PC-9 (cell line): ENCODE results near the gene TPCN2. TPM values are rescaled to one million over a fixed set of nuclear protein-coding genes. Genes with fewer than 3 reads are reported as not detected.

Source experiments
- BruUV-seq: library from RNA; stranded (reverse); fragments of 400-500 nt; replicated peaks from 2 replicates; lab custom pipeline; 2021; lab: Mats Ljungman, UMichigan
- CTCF ChIA-PET: fragments of 300-600 bp; sonication (Branson Sonifier 250); formaldehyde crosslinking; loops from one replicate; lab custom pipeline; 2022; ENCODE audit warnings: antibody characterized with exemption; lab: Charles Lee
- POLR2A ChIA-PET: fragments of 300-600 bp; sonication (Branson Sonifier 250); formaldehyde crosslinking; loops from one replicate; lab custom pipeline; 2022; ENCODE audit warnings: antibody characterized with exemption; ENCODE audit not compliant: unreplicated experiment; lab: Charles Lee
- DNase-seq, 2 experiments: peaks; one replicate each; pipeline versions ENCODE4 v3.0.0 to v3.0.0-alpha.2; 2015 to 2022; ENCODE audit warnings: mixed read lengths in 1 of 2
- H2AFZ ChIP-seq: fragments of 200-600 bp; sonication (generic); 2 replicates; pipeline ENCODE4 v1.8.1; 2017; ENCODE audit warnings: antibody characterized with exemption
- H3F3A ChIP-seq: fragments of 200-600 bp; sonication (generic); 2 replicates; pipeline ENCODE4 v1.8.1; 2017; ENCODE audit warnings: antibody characterized with exemption, mild to moderate bottlenecking, low read depth; ENCODE audit not compliant: insufficient read depth
- H3K27ac ChIP-seq: fragments of 200-600 bp; sonication (generic); 2 replicates; pipeline ENCODE4 v1.6.1; 2016; ENCODE audit warnings: mixed run types
- H3K27me3 ChIP-seq: fragments of 200-600 bp; sonication (generic); 2 replicates; pipeline ENCODE4 v1.6.1; 2016; ENCODE audit warnings: low read depth, mixed run types; ENCODE audit not compliant: insufficient read depth
- H3K36me3 ChIP-seq: fragments of 200-600 bp; sonication (generic); 2 replicates; pipeline ENCODE4 v1.6.1; 2016; ENCODE audit warnings: low read depth, mixed run types
- H3K4me1 ChIP-seq: fragments of 200-600 bp; sonication (generic); replicated peaks from 2 replicates; pipeline ENCODE4 v1.6.1; 2016; ENCODE audit warnings: mixed run types; ENCODE audit not compliant: insufficient read depth
- H3K4me2 ChIP-seq: fragments of 200-600 bp; sonication (generic); 2 replicates; pipeline ENCODE4 v1.6.1; 2017; ENCODE audit warnings: mixed run types
- H3K4me3 ChIP-seq: fragments of 200-600 bp; sonication (generic); 2 replicates; pipeline ENCODE4 v1.6.1; 2016; ENCODE audit warnings: mixed run types
- H3K79me2 ChIP-seq: fragments of 200-600 bp; sonication (generic); 2 replicates; pipeline ENCODE4 v1.6.1; 2017; ENCODE audit warnings: low read depth, mixed run types
- H3K9me2 ChIP-seq: fragments of 200-600 bp; sonication (generic); 2 replicates; pipeline ENCODE4 v1.8.1; 2017; ENCODE audit warnings: mild to moderate bottlenecking; ENCODE audit not compliant: insufficient read depth
- H3K9me3 ChIP-seq: fragments of 200-600 bp; sonication (generic); 2 replicates; pipeline ENCODE4 v1.8.1; 2016; ENCODE audit warnings: low read depth; ENCODE audit not compliant: insufficient read depth
- H4K20me1 ChIP-seq: fragments of 200-600 bp; sonication (generic); 2 replicates; pipeline ENCODE4 v1.8.1; 2017; ENCODE audit not compliant: insufficient read depth
- EZH2 ChIP-seq: fragments of 200-600 bp; sonication (generic); IDR thresholded peaks from 2 replicates; pipeline ENCODE4 v1.8.0; 2017; ENCODE audit warnings: antibody characterized with exemption, low read depth
- intact Hi-C: fragments of 100-400 bp; cut with micrococcal nuclease; formaldehyde crosslinking; loops from one replicate; pipeline ENCODE4 v1.10.0; 2022; ENCODE audit not compliant: unreplicated experiment
- total RNA-seq: library from RNA; stranded (reverse); gene quantifications from 2 replicates; pipeline ENCODE4 v1.2.3, GENCODE V29; 2021
- TF ChIP-seq, protein P1 (sequence below): fragments of 200-600 bp; sonication (generic); conservative IDR thresholded peaks from 2 replicates; pipeline ENCODE4 v1.6.1; 2017; ENCODE audit warnings: mixed run types, antibody characterized with exemption, mild to moderate bottlenecking, moderate library complexity

Gene TPCN2
- total RNA-seq, 1 experiment from 2014 or later, result 24.8 TPM

DNA sequence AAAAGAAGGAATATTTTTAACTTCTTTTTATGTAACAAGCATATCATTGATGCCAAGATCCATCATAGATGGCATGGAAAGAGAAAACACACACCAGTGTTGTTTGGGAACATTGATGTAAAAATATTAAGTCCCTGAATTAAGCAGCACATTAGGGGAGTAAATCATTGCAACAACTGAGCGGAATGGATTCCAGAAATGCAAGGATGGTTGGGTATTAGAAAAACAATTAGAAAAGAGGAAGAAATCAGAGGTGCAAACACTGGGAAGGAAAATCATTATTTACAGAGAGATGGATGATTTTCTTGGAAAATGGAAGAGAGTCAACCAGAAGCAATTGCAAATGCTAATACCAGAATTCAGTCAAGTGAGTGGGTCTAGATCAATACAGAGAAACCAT is 115.1 kb downstream of the TPCN2 start:
- Histone ChIP-seq H3K27ac (no peak overlapping the region), H3K4me1 (peaks cover 30% of the 10 kb centered on the region), H3F3A (peaks cover 17% of the 10 kb centered on the region; the same call in 1 of the 2 replicates), H3K9me3 (no peaks in the 10 kb centered on the region), H3K36me3 (no peaks in the 10 kb centered on the region), H4K20me1 (no peaks in the 10 kb centered on the region), H2AFZ (no peak overlapping the region), H3K27me3 (no peaks in the 10 kb centered on the region), H3K4me3 (no peak overlapping the region), H3K9me2 (no peaks in the 10 kb centered on the region), H3K4me2 (no peak overlapping the region), H3K79me2 (no peaks in the 10 kb centered on the region)
- POLR2A ChIA-PET, result no interaction called here
- BruUV-seq, result no TSS peak
- CTCF ChIA-PET, result no interaction called here
- intact Hi-C loops, result no loop called here
- no peak for DNase-seq
- no peak for TF ChIP-seq EZH2
- TF ChIP-seq, protein P1, sequence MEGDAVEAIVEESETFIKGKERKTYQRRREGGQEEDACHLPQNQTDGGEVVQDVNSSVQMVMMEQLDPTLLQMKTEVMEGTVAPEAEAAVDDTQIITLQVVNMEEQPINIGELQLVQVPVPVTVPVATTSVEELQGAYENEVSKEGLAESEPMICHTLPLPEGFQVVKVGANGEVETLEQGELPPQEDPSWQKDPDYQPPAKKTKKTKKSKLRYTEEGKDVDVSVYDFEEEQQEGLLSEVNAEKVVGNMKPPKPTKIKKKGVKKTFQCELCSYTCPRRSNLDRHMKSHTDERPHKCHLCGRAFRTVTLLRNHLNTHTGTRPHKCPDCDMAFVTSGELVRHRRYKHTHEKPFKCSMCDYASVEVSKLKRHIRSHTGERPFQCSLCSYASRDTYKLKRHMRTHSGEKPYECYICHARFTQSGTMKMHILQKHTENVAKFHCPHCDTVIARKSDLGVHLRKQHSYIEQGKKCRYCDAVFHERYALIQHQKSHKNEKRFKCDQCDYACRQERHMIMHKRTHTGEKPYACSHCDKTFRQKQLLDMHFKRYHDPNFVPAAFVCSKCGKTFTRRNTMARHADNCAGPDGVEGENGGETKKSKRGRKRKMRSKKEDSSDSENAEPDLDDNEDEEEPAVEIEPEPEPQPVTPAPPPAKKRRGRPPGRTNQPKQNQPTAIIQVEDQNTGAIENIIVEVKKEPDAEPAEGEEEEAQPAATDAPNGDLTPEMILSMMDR, result no peak

DNA sequence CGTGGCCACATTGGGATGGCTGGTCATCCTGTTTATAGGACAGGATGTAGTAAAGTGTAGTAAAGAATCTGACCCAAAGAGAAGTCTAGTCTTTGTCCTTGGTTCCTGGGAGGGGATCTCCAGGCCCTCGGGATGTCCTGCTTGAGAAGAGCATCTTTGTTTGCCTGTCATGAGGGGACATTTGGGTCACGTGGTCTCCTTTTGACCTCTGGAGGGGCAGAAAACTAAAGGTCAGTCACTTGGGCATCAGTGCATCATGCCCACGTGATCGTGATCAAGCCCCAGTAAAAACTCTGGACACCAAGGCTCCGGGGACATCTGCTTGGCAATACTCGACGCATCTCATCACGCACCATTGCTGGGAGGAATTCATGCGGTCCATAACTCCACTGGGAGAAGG is 116.1 kb downstream of the TPCN2 start:
- Histone ChIP-seq H3K27ac (no peak overlapping the region), H3K27me3 (no peaks in the 10 kb centered on the region), H2AFZ (no peak overlapping the region), H4K20me1 (no peaks in the 10 kb centered on the region), H3K4me3 (no peak overlapping the region), H3K4me1 (peaks cover 37% of the 10 kb centered on the region), H3K79me2 (no peaks in the 10 kb centered on the region), H3K36me3 (no peaks in the 10 kb centered on the region), H3F3A (peaks cover 17% of the 10 kb centered on the region; the same call in 1 of the 2 replicates), H3K4me2 (no peak overlapping the region), H3K9me3 (no peaks in the 10 kb centered on the region), H3K9me2 (no peaks in the 10 kb centered on the region)
- TF ChIP-seq, protein P1, result no peak
- TF ChIP-seq EZH2, result no peak
- intact Hi-C loops, result no loop called here
- ChIA-PET POLR2A (no interaction called here), CTCF (no interaction called here)
- BruUV-seq, result no TSS peak
- no peak for DNase-seq

DNA sequence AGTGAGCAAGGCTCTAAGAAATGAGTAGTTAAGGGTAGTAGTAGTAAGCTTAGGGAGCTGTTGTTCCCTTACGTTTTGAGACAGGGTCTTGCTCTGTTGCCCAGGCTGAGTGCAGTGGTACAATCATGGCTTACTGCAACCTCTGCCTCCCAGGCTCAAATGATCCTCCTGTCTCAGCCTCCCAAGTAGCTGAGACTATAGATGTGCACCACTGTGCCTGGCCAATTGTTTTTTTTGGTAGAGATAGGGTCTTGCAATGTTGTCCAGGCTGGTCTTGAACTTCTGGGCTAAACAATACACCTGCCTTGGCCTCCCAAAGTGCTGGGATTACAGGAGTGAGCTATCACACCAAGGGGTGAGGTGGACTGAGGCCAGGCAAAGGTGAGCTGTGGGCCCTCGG is 117.0 kb downstream of the TPCN2 start:
- H3K36me3 ChIP-seq, result no peaks in the 10 kb centered on the region
- H3K4me2 ChIP-seq, result peak overlapping the region; percentile 71
- no peaks in the 10 kb centered on the region for H3K79me2 ChIP-seq
- intact Hi-C loops, result no loop called here
- ChIA-PET CTCF (no interaction called here), POLR2A (interaction anchor here (0.6 kb wide), 1 partner anchor 407 kb away, joined by 3 read pairs; no protein-coding TSS in a partner anchor)
- H3K27me3 ChIP-seq, result no peaks in the 10 kb centered on the region
- H3K27ac ChIP-seq, result peak overlapping the region; percentile 66; the same call in 1 of the 2 replicates
- peaks cover 47% of the 10 kb centered on the region for H3K4me1 ChIP-seq
- peaks cover 17% of the 10 kb centered on the region; the same call in 1 of the 2 replicates for H3F3A ChIP-seq
- TF ChIP-seq EZH2, result no peak
- TF ChIP-seq, protein P1, result no peak
- H2AFZ ChIP-seq, result no peak overlapping the region
- no peak overlapping the region for H3K4me3 ChIP-seq
- no peaks in the 10 kb centered on the region for H4K20me1 ChIP-seq
- H3K9me2 ChIP-seq, result no peaks in the 10 kb centered on the region
- BruUV-seq, result no TSS peak
- DNase-seq, result no peak
- H3K9me3 ChIP-seq, result no peaks in the 10 kb centered on the region
